Measurements from ENCODE around the gene SERPINE1.

- TF ChIP-seq, protein P1, sequence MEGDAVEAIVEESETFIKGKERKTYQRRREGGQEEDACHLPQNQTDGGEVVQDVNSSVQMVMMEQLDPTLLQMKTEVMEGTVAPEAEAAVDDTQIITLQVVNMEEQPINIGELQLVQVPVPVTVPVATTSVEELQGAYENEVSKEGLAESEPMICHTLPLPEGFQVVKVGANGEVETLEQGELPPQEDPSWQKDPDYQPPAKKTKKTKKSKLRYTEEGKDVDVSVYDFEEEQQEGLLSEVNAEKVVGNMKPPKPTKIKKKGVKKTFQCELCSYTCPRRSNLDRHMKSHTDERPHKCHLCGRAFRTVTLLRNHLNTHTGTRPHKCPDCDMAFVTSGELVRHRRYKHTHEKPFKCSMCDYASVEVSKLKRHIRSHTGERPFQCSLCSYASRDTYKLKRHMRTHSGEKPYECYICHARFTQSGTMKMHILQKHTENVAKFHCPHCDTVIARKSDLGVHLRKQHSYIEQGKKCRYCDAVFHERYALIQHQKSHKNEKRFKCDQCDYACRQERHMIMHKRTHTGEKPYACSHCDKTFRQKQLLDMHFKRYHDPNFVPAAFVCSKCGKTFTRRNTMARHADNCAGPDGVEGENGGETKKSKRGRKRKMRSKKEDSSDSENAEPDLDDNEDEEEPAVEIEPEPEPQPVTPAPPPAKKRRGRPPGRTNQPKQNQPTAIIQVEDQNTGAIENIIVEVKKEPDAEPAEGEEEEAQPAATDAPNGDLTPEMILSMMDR (IDR thresholded peaks at IDR 0.05; ENCODE audit: low read depth, low read length, poor library complexity, severe bottlenecking): no peak
- TF ChIP-seq EZH2phosphoT487 (IDR thresholded peaks at IDR 0.05; ENCODE audit: borderline replicate concordance, low read length): no peak
Observed at GRCh38 chr7:101087334-101088068, 39.4 kb upstream of the SERPINE1 start.

All from DOHH2 (cell line).